HCT116 (cell line): Measurements from ENCODE around the gene NHSL2.

Source experiments
- CBX3 ChIP-seq: IDR thresholded peaks from 2 replicates; pipeline ENCODE4 v1.6.1; 2012; ENCODE audit warnings: low read depth
- EGR1 ChIP-seq: IDR thresholded peaks from 2 replicates; pipeline ENCODE4 v1.6.1; 2012; ENCODE audit warnings: low read depth
- POLR2A ChIP-seq: IDR thresholded peaks from 2 replicates; pipeline ENCODE4 v1.7.0; 2011; ENCODE audit warnings: borderline replicate concordance; ENCODE audit not compliant: insufficient read depth, insufficient read length; ENCODE audit errors: extremely low read depth
- YY1 ChIP-seq: IDR thresholded peaks from 2 replicates; pipeline ENCODE4 v1.6.1; 2011; ENCODE audit warnings: low read length, low read depth, moderate library complexity, mild to moderate bottlenecking; ENCODE audit not compliant: insufficient replicate concordance; ENCODE audit errors: extremely low read depth
- TF ChIP-seq, protein P1 (sequence below), 3 experiments: fragments of 200-600 bp in 1 of 3; sonication (generic) in 1 of 3; IDR thresholded peaks in 2 of 3; conservative IDR thresholded peaks in 1 of 3; 2 replicates each; pipeline ENCODE4 v1.5.1; 2012 to 2017; ENCODE audit warnings: low read depth in 2 of 3, low read length in 2 of 3, antibody characterized with exemption in 1 of 3, borderline replicate concordance in 1 of 3, control low read depth in 1 of 3, mild to moderate bottlenecking in 1 of 3, mixed read lengths in 1 of 3, mixed run types in 1 of 3, moderate library complexity in 1 of 3; ENCODE audit not compliant: insufficient read depth in 1 of 3

DNA sequence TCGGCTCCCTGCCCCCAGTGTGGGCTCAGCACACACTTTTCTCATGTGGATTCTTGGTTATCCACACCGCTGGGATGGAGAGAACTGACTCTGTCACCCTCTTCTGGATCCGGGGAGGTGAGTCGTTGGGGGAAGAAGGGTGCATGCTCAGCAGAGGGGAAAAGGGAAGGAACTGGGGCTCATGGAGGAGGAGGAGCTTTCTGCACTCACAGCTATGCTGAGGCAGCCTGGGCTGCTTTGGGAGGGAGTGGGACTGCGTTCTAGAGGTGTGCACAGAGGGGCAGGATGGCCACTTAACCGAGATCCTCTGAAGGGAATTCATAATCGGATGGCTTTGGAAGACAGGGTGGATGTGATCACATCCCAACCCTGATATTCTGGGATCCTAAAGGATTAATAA, 169.5 kb downstream of the NHSL2 start:
- TF ChIP-seq EGR1 (no peak), CBX3 (no peak), YY1 (no peak), POLR2A (no peak)
- TF ChIP-seq, protein P1, sequence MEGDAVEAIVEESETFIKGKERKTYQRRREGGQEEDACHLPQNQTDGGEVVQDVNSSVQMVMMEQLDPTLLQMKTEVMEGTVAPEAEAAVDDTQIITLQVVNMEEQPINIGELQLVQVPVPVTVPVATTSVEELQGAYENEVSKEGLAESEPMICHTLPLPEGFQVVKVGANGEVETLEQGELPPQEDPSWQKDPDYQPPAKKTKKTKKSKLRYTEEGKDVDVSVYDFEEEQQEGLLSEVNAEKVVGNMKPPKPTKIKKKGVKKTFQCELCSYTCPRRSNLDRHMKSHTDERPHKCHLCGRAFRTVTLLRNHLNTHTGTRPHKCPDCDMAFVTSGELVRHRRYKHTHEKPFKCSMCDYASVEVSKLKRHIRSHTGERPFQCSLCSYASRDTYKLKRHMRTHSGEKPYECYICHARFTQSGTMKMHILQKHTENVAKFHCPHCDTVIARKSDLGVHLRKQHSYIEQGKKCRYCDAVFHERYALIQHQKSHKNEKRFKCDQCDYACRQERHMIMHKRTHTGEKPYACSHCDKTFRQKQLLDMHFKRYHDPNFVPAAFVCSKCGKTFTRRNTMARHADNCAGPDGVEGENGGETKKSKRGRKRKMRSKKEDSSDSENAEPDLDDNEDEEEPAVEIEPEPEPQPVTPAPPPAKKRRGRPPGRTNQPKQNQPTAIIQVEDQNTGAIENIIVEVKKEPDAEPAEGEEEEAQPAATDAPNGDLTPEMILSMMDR (IDR thresholded peaks at IDR 0.05 in 2 of 3, conservative IDR thresholded peaks at IDR 0.05 in 1 of 3; ENCODE audit: borderline replicate concordance in 1 of 3, insufficient read depth in 1 of 3, low read depth in 2 of 3, low read length in 2 of 3), result no peak
